Measurements from ENCODE around the gene F8.
"Not testable (repeated sequence)": the region's sequence is repeated elsewhere in the genome, so short reads cannot be mapped to it uniquely, and the experiment has no call there.

Gene F8

DNA sequence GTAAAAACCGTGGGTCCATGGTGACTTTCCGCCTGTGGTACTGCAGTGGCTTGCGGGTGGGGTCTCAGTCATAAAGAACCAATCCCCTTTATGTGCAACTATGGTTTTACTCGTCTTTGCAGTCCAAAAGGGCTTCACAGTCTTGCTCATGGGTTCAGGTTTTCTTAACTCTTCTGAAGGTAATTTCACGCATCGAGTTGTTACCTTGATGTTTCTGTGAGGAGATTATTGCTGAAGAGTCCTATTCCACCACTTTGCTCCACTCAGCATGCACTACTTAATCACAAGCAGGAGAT lies 41.5 kb downstream of the F8 start:
- DNase-seq (ENCODE audit: low read depth), result no peak

DNA sequence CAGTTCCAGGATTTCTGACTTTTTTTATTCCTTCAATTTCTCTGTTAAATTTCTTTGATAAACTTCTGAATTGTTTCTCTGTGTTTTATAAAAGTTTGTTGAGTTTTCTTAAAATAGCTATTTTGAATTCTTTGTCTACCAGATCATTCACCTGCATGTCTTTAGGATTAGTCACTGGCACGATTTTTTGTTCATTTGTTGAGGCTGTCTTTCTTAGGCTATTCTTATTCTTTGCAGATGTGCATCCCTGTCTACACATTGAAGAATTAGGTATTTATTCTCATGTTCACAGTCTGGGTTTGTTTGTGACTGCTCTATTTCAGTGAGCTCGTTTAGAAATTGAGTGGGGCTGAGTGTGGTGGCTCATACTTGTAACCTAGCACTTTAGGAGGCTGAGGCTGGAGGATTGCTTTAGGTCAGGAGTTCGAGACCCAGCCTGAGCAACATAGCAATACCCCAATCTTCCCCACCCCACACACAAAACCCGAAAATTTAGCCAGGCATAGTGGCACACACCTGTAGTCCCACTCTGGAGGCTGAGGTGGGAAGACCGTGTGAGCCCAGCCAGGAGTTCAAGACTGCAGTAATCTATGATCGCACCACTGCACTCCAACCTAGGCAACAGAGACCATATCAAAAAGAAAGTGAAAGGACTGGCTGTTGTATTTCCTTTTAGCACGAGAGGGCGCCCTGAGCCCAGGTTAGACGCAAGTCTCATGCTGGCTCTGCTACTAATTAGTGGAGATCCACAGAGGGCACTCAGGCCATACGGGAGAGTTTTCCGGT lies 42.0 kb downstream of the F8 start:
- peak; percentile 60 for DNase-seq (ENCODE audit: low read depth)

DNA sequence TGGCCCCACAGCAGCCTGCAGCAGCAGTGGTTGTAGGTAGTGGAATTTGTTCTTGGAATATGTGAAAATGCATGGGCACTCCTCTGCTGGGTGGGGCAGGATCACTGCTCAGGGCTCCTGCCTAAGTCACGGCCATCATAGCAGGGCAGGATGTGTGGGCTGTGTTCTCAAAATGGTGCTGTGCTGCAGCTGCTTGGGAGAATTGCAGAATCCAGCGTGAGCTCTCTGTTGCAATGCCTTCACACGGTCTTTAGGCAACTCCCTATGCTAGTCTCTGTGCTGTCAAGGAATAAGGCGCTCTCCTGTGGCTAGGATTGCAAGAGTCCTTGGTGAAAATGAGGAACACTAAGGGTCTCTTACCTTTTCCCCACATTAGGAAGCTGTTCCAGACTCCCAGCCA lies 42.9 kb downstream of the F8 start:
- no peak for DNase-seq (ENCODE audit: low read depth)

DNA sequence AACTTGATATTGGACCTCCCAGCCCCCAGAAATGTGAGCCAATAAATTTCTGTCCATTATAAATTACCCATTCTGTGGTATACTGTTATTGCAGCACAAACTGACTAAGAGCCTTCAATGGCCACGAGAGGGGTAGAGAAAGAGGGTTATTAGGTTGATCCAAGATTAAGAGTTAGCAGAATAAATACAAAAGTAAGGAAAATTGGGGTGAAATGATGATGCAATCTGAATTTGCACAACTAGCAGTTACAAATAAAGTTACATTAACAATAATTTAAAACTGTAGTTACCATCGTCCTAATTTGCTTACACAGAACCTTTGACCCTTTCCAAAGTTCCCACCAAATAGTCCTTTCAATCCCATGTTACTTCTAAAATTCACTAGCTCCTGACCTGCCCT lies 54.2 kb downstream of the F8 start:
- DNase-seq (ENCODE audit: low read depth), result no peak

DNA sequence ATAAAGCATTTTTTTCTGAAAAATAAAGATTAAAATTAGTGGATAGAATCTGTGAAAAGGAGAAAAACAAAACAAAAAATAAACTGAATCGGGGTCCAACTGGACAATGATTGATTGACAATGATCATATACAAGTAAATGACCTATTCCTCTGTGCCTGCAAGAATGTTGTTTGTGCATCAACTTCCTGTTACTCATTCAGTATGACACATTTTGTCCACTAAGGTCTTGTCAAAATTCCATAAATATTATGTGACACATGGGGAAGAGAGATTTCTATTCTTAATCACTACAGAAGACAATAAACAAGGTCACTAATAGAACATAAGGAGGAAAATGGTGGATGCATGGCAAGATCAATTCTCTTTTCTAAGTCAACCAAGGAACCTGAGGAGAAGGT lies 54.9 kb downstream of the F8 start:
- no peak for DNase-seq (ENCODE audit: low read depth)

DNA sequence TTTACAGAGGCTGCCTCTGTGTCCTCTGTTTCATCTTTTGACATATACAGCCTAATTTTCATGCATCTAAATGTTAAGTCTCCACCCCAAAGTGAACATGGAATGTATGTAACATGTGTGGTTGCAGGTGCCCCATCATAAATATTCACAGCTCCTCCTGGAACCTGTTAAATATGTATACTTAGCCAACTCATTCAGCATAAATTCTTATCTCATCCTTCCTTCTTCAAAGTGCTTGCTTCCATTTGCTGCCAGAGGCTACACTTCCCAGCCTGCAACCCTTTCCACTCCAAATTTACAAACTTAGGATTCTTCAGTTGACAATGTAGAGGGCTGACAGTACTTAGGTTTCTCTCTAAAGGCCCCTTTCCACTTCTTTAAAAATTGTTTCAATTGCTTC lies 60.6 kb downstream of the F8 start:
- DNase-seq (ENCODE audit: low read depth), result no peak

DNA sequence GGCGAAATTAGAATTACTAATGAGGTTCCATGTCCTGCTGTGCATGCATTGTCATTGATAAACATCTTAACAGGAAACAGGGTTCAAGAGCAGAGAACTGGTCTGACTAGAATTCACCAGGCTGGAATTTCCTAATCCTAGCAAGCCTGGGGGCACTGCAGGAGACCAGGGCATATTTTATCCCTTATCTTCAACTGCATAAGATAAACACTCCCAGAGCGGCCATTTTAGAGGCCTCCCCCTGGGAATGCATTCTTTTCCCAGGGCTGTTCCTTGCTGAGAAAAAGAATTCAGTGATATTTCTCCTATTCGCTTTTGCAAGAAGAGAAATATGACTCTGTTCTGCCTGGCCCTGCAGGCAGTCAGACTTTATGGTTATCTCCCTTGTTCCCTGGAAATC lies 66.7 kb downstream of the F8 start:
- DNase-seq (ENCODE audit: low read depth), result not testable (repeated sequence)

DNA sequence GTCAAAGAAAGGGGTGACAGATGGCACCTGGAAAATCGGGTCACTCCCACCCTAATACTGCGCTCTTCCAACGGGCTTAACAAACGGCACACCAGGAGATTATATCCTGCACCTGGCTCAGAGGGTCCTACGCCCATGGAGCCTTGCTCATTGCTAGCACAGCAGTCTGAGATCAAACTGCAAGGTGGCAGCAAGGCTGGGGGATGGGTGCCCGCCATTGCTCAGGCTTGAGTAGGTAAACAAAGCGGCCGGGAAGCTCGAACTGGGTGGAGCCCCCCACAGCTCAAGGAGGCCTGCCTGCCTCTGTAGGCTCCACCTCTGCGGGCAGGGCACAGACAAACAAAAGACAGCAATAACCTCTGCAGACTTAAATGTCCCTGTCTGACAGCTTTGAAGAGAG lies 83.3 kb downstream of the F8 start:
- DNase-seq (ENCODE audit: low read depth), result not testable (repeated sequence)

DNA sequence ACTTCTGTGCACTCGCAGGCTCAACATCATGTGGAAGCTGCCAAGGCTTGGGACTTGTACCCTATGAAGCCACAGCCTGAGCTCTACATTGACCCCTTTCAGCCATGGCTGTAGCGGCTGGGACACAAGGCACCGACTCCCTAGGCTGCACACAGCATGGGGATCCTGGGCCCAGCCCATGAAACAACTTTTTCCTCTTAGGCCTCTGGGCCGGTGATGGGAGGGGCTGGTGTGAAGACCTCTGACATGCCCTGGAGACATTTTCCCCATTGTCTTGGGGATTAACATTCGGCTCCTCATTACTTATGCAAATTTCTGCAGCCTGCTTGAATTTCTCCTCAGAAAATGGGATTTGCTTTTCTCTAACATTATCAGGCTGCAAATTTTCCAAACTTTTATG lies 97.8 kb downstream of the F8 start:
- DNase-seq (ENCODE audit: low read depth), result not testable (repeated sequence)

DNA sequence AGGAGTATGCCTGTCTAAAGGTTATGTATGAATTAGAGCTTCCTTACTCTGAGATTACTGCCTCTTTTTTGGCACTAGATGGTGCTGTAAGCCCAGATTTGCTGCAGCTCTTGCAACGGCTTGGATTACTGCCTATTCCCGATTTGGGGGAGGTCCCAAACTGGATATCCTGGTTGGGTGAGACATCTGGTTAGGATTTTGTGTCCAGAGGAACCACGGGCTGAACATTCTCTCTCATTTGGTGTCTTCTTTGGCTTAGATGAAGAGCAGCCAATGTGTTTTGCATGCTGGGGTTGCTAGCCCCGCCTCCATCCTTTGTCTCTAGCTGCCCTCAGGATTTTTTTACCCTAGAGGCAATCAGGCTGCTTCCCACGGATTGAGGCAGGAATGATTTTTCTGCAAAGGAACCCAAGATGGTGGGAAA lies 104.5 kb downstream of the F8 start:
- DNase-seq (ENCODE audit: low read depth), result peak; percentile 1

DNA sequence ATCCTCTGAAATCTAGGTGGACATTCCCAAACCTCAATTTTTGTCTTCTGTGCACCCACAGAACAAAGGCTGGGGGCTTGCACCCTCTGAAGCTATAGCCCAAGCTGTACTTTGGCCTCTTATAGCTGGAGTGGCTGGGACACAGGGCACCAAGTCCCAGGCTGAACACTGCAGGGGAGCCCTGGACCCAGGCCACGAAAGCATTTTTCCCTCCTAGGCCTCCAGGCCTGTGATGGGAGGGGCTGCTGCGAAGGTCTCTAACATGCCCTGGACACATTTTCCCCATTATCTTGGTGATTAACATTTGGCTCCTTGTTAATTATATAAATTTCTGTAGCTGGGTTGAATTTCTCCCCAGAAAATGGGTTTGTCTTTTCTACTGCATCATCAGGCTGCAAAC lies 108.5 kb downstream of the F8 start:
- no peak for DNase-seq (ENCODE audit: low read depth)

DNA sequence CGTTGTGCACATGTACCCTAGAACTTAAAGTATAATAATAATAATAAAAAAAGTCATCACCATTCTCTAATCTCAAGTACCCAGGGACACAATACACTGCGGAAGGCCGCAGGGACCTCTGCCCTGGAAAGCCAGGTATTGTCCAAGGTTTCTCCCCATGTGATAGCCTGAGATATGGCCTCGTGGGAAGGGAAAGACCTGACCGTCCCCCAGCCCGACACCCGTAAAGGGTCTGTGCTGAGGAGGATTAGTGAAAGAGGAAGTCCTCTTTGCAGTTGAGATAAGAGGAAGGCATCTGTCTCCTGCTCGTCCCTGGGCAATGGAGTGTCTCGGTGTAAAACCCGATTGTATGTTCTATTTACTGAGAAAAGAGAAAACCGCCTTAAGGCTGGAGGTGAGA lies 112.0 kb downstream of the F8 start:
- not testable (repeated sequence) for DNase-seq (ENCODE audit: low read depth)

DNA sequence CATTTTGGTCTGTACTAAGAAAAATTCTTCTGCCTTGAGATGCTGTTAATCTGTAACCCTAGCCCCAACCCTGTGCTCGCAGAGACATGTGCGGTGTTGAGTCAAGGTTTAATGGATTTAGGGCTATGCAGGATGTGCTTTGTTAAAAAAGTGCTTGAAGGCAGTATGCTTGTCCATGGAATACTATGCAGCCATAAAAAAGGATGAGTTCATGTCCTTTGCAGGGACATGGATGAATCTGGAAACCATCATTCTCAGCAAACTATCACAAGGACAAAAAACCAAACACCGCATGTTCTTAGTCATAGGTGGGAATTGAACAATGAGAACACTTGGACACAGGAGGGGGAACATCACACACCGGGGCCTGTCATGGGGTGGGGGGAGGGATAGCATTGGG lies 112.5 kb downstream of the F8 start:
- DNase-seq (ENCODE audit: low read depth), result not testable (repeated sequence)

DNA sequence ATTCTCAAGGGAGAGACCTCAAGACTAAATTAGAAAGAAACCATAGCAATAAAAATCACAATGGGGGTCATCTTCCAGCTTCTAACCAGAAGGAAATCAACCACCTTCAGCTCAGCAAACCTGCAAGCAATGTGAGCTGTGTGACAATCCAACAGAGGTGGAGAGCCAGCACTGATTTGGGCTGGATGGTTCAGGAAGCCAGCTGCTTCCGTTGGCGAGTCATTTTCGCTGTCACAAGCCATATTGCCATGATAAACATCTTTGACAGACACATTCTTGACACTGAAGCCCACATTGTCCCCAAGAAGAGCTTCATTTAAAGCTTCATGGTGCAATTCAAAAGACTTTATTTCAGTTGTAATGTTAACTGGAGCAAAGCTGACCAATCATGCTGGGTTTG lies 113.7 kb downstream of the F8 start:
- DNase-seq (ENCODE audit: low read depth), result no peak

DNA sequence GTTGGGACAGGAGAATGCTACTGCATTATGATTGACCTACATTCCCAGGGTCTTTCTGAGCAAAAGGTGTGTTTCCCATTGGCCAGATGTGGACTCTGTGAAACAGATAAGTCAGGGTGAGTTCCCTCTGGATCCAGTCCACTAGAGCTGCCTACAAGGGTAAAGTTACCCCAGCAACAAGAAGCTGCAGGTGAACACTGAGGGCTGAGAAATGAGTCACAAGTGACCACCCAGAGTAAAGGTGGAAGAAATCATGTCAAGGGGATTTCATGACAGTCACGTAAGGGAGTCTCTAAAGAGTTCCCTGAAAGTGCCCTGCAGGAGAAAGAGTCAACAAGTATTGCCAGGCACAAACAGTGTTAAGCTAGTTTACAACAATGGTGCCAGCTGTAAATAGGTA lies 120.1 kb downstream of the F8 start:
- DNase-seq (ENCODE audit: low read depth), result no peak

DNA sequence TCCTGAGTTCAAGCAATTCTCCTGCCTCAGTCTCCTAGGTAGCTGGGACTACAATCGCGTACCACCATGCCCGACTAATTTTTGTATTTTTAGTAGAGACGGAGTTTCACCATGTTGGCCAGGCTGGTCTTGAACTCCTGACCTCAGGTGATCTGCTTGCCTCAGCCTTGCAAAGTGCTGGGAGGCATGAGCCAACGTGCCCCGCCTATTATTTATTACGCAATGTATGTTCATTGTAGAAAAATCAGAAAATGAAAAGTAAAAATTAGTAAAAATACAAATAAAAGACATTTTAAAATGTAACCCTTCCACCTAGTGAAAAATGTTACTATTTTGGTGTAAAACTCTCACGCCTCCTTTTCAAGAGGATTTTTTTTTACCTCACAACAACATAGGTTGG lies 122.2 kb downstream of the F8 start:
- no peak for DNase-seq (ENCODE audit: low read depth)

DNA sequence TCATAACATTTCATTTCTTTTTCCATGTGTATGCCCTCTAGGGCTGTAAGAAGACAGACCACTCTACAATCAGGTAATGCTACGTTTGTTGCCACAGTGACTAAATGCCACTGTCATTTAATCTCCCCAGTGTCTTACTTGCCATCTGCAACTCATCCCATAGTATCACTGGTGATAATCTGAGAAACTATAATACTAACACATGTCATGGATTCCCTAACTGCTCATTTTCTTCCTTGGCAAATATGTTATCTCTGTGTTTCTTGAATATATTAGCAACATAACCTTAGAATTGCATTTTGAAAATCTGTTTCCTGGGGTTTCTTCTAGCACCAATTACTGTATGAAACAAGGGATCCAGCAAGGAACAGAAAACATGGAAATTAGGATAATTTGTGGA lies 130.2 kb downstream of the F8 start:
- no peak for DNase-seq (ENCODE audit: low read depth)

DNA sequence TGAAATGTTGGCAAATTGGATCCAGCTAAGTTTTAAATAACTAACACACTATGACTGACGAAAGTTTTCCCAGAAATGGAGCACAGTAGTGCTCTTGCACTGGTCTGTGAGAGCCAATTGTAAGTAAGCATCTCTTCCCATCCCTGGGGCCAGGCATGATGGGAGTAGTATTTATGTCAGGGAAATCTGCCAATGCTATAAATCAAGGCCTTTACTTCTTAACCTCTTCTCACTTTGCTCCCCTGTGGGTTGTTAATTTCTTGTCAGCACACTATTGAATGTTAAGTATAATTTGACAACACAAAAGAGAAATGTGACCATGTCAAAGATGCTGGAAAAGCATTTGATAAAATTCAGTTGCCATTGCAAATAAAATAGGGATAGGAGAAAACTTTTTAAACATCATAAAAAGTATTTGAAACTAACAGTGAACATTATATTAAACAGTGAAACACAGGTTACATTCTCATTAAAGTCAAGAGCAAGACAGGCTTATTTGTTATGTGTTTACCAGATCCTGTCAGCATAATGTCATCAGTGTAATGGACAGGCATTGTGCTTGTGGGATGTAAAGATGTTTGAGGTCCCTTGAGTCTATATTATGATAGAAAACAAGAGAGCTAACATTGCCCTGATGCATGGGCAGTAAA lies 131.4 kb downstream of the F8 start:
- no peak for DNase-seq (ENCODE audit: low read depth)

DNA sequence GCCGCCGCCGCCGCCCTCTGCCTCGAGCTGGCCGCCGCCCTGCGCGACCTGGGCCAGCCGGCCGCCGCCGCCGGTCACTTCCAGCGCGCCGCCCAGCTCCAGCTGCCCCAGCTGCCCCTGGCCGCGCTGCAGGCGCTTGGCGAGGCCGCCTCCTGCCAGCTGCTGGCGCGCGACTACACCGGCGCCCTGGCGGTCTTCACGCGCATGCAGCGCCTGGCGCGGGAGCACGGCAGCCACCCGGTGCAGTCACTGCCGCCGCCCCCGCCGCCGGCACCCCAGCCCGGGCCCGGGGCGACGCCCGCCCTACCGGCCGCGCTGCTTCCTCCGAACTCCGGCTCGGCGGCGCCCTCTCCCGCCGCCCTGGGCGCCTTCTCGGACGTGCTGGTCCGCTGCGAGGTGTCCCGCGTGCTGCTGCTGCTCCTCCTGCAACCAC lies 135.7 kb downstream of the F8 start:
- not testable (repeated sequence) for DNase-seq (ENCODE audit: low read depth)

DNA sequence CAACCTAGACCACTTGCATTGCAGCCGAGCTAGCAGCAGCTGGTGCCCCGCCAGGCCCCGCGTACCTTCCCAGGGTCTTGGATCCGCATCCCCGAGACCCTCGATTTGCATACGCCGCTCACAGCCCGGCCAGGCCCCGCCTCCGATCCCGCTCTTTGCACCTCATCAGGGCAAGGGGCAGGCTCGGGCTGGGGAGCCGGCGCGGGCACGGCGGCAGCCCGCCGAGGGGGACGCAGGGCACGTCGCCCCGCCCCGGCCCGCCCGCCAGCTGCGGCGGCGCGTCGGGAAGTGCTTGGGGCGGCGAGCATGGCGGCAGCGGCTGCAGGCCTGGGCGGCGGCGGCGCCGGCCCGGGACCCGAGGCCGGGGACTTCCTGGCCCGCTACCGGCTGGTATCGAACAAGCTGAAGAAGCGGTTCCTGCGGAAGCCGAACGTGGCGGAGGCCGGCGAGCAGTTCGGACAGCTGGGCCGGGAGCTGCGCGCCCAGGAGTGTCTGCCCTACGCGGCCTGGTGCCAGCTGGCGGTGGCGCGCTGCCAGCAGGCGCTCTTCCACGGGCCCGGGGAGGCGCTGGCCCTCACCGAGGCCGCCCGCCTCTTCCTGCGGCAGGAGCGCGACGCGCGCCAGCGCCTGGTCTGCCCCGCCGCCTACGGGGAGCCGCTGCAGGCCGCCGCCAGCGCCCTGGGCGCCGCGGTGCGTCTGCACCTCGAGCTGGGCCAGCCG lies 136.3 kb downstream of the F8 start, which contains the start of gene F8A1:
Gene F8A1 (plus strand): TSS at position 287 of the 720 bp plus-strand sequence. CDS start 20 bp downstream, at position 307.
- DNase-seq (ENCODE audit: low read depth), result peak; percentile 20

DNA sequence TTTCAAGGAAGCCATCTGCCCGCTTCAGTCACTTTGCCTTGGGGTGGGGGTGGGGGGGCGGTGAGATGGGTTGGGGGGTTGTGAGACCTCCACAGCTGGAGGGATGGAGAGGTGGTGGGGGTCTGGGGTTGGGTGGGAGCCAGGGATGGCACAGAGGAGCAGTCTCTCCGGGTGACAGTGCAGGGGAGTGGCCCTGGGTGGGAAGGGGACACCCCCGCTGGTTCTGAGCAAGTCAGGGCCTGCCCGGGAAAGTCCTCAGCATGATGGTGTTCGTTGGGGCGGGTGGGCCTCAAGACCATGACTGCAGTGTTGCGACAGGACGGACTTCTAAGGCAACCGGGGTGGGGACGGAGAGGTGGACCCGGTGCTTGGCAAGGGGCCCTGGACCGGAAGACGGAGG lies 137.0 kb downstream of the F8 start:
- not testable (repeated sequence) for DNase-seq (ENCODE audit: low read depth)

DNA sequence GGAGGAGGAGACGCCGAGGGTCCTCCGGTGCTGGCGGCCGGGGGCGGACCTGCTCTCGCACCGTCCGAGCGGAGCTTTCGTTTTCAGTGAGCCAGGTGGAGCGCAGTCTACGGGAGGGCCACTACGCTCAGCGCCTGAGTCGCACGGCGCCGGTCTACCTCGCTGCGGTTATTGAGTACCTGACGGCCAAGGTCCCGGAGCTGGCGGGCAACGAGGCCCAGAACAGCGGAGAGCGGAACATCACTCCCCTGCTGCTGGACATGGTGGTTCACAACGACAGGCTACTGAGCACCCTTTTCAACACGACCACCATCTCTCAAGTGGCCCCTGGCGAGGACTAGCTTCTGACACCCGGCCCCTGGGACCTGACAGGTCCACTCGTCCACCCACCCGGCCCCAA lies 137.5 kb downstream of the F8 start:
- not testable (repeated sequence) for DNase-seq (ENCODE audit: low read depth)

DNA sequence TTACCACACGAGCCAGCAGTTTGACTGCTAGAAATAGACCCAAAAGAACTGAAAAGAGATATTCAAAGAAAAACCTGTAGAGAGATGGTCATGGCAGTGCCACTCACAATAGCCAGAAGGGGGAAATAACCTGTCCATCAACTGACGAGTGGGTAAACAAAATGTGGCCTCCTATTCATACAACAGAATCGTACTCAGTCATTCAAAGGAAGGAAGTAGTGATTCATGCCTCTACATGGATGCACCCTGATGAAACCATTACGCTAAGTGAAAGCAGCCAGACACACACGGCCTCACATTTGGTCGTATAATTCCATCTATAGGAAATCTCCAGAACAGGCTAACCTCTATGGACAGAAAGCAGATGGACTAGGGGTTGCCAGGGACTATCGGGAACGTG lies 138.5 kb downstream of the F8 start:
- not testable (repeated sequence) for DNase-seq (ENCODE audit: low read depth)

Measured in activated T-cell treated with anti-CD3 and anti-CD28 coated beads for 24 hours (primary cell).